HG02798 (cell line): Measurements from ENCODE around the gene HEXB.
"Not testable (repeated sequence)": the region's sequence is repeated elsewhere in the genome, so short reads cannot be mapped to it uniquely, and the experiment has no call there.

Experiments
- ATAC-seq: cut with Tn5 transposase; IDR thresholded peaks from one replicate; pipeline ENCODE4 v1.9.1; 2021; ENCODE audit warnings: mild to moderate bottlenecking; ENCODE audit not compliant: unreplicated experiment, poor library complexity

Gene HEXB

GRCh38 chr5:74717596-74717995, 32.6 kb downstream of the HEXB start:
- no peak for ATAC-seq

GRCh38 chr5:74722271-74722670, 37.2 kb downstream of the HEXB start:
- no peak for ATAC-seq

DNA sequence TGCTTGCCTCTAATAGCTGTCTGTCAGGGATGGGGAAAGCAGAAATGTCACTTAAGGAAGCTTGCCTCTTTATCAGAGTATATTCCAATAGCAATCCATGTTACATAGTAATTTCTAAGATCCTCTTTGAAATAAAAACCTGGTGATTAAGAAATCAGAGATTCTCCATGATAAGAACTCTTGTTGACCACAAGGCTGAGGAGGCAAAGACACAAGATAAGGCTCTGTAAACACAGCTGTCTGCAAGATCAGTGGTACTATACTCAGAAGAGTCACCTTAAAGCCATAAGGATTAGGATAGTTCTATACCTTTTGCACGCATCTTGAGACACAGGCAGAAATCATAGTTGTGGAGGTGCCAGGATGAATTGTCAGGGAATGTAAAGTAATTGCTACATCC, 40.3 kb downstream of the HEXB start:
- ATAC-seq: no peak

- ATAC-seq: no peak
These were observed 51.7 kb downstream of the HEXB start for GRCh38 chr5:74736759-74737158.

DNA sequence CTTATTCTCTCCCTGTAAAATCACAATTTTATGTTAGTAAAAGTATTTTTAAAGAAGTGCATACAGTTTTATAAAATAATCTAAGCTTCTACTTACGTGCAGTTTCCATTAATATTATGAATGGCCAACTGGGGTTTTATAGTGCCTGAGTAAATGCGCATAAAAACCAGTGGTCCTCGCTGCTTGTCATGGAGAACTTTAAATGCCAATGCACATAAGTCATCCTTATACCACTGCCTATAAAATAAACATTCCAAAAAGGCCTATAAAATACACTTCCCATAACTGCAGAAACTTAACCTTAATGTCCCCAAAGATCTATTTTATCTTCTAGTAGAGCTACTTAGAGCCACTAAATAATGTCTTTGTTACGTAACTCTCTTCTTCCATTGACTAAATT, 53.4 kb downstream of the HEXB start:
- no peak for ATAC-seq

DNA sequence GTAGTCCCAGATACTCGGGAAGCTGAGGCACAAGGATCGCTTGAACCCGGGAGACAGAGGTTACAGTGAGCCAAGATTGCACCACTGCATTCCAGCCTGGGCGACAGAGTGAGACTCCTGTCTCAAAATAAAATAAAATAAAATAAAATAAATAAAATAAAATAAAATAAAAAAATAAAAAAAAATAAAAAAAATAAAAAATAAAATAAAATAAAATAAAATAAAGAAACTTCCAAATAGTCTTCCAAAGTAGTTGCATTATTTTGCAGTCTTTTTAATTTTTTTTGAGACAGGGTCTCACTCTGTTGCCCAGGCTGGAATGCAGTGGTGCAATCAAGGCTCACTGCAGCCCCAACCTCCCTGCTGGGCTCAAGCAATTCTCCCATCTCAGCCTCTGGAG, 63.7 kb downstream of the HEXB start:
- ATAC-seq: not testable (repeated sequence)

- no peak for ATAC-seq
These were observed 76.2 kb downstream of the HEXB start for GRCh38 chr5:74761241-74761640.

- ATAC-seq: no peak
These were observed 77.6 kb downstream of the HEXB start for GRCh38 chr5:74762599-74762998.

DNA sequence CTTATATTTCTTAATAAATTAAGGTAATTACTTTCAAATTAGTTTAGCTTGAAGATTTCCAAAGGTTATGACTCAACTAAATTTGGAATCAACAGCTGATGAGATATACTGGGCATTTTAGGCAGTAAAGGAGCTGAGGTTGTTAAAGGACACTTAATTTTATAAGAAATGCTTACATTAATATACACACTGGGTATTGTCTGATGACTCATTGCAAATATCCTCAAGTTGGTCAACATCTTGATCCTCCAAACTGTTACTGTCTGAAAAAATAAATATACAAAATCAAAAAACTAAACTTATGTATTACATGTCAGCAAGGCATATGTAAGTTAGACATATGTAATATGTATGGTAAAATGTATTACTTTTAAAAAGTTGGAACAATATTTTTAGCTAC, 78.5 kb downstream of the HEXB start:
- no peak for ATAC-seq

- ATAC-seq: no peak
These were observed 80.2 kb downstream of the HEXB start for GRCh38 chr5:74765201-74765600.

GRCh38 chr5:74765929-74766328, 80.9 kb downstream of the HEXB start:
- no peak for ATAC-seq

- ATAC-seq: peak; percentile 29
These were observed 81.4 kb downstream of the HEXB start for GRCh38 chr5:74766418-74766848.

GRCh38 chr5:74766849-74767578, 82.0 kb downstream of the HEXB start, which contains the start of the genes GFM2 and NSA2:
GFM2 (minus strand) TSS chr5:74767117; CDS start chr5:74763742, 3,375 bp downstream.
NSA2 (plus strand) TSS chr5:74767249; CDS start chr5:74767361, 112 bp downstream.
- ATAC-seq: peak; percentile 92

GRCh38 chr5:74767579-74767913, 82.5 kb downstream of the HEXB start:
- ATAC-seq: peak; percentile 14
